Heart left ventricle (tissue), 16 donors: ENCODE results near the gene PCNX4. TPM values are rescaled to one million over a fixed set of nuclear protein-coding genes. Genes with fewer than 3 reads are reported as not detected.
"Not testable (repeated sequence)": the region's sequence is repeated elsewhere in the genome, so short reads cannot be mapped to it uniquely, and the experiment has no call there.

Experiments
- ATAC-seq, 4 donors: fragments of 200-7000 bp; cut with Tn5 transposase; one replicate each; pipeline ENCODE4 v1.9.1; 2020 to 2022; ENCODE audit warnings: moderate library complexity in 4 of 4, mild to moderate bottlenecking in 3 of 4, moderate number of reproducible peaks in 1 of 4
- DNase-seq, 5 donors: peaks; one replicate each; pipeline ENCODE4 v3.0.0-alpha.2; 2020
- H3K27ac ChIP-seq, 12 donors: fragments of 200-600 bp; sonication (generic) in 4 of 12; one replicate each; pipeline versions ENCODE4 v1.5.0 to v1.8.0; 2016 to 2022; ENCODE audit warnings: mild to moderate bottlenecking in 2 of 12
- H3K27me3 ChIP-seq, 9 donors: fragments of 200-600 bp; sonication (generic) in 2 of 9; one replicate each; pipeline versions ENCODE4 v1.5.1 to v1.8.0; 2016 to 2022; ENCODE audit warnings: mild to moderate bottlenecking in 3 of 9
- H3K36me3 ChIP-seq, 9 donors: fragments of 200-600 bp; sonication (generic) in 2 of 9; one replicate each; pipeline versions ENCODE4 v1.5.0 to v1.8.0; 2018 to 2022; ENCODE audit warnings: mild to moderate bottlenecking in 2 of 9
- H3K4me1 ChIP-seq, 12 donors: fragments of 200-600 bp; sonication (generic) in 4 of 12; one replicate each; pipeline versions ENCODE4 v1.5.0 to v1.8.0; 2016 to 2022; ENCODE audit warnings: mild to moderate bottlenecking in 3 of 12
- H3K4me3 ChIP-seq, 12 donors: fragments of 200-600 bp; sonication (generic) in 4 of 12; one replicate each; pipeline versions ENCODE4 v1.5.0 to v1.8.0; 2017 to 2022; ENCODE audit warnings: mild to moderate bottlenecking in 9 of 12, moderate library complexity in 4 of 12
- H3K9me3 ChIP-seq, 12 donors: fragments of 200-600 bp; sonication (generic) in 4 of 12; one replicate each; pipeline versions ENCODE4 v1.5.0 to v1.8.0; 2016 to 2022; ENCODE audit warnings: mild to moderate bottlenecking in 1 of 12
- CTCF ChIP-seq, 12 donors: fragments of 200-600 bp; sonication (generic) in 4 of 12; IDR thresholded peaks; one replicate each; pipeline versions ENCODE4 v1.5.0 to v1.8.0; 2018 to 2022; ENCODE audit warnings: antibody characterized with exemption in 12 of 12, mild to moderate bottlenecking in 5 of 12
- POLR2A ChIP-seq, 2 donors: fragments of 450-650 bp; IDR thresholded peaks; one replicate each; pipeline ENCODE4 v1.6.1; 2017; ENCODE audit warnings: antibody characterized with exemption in 2 of 2, mild to moderate bottlenecking in 2 of 2, moderate library complexity in 2 of 2
- WGBS, 4 donors: extraction: QIAGEN DNeasy Blood & Tissue Kit in 2 of 4; methylation state at CpG; one replicate each; pipeline versions ENCODE4 v1.1.5 to v1.1.7; 2013 to 2018; 5-methylcytosine and 5-hydroxymethylcytosine counted together
- intact Hi-C, 10 donors: fragments of 100-400 bp; cut with DNase I; formaldehyde crosslinking; loops; one replicate each; pipeline versions ENCODE4 v1.11.1 to v1.14.2; 2022
- long read RNA-seq, 3 donors: library from polyadenylated mRNA; unstranded; transcript quantifications; one replicate each; pipeline ENCODE4 v2.0.0, GENCODE V29; 2020 to 2021
- polyA plus RNA-seq, 2 donors: library from polyadenylated mRNA; stranded (reverse); fragments of 200-250 nt; gene quantifications; one replicate each; pipeline ENCODE4 v1.2.3, GENCODE V29; 2013
- total RNA-seq, 9 donors: library from RNA; depleted of rRNA in 2 of 9; stranded (reverse); fragments of >200 nt in 2 of 9; fragmentation: NEBNext Ultra II Directional in 3 of 9; extraction: Animal tissue kit (Norgen Biotek cat#: 25700) in 3 of 9; gene quantifications; one replicate each; pipeline versions ENCODE4 v1.1.0 to v1.2.4, GENCODE V29; 2016 to 2023
- donor health status: ischemic (EF 13 %, LVEDD 7.1; RV severe dilation, severe dysfunction).
- donor health status: healthy with polysubstance abuse.
- donor health status: DM: no; HTN: yes; CAD: no.
- donor health status: DM: no; HTN: no; CAD: no.
- donor health status: ischemic (EF 25% LVEDD 6.9; RV normal size, moderate dysfunction).
- donor health status: ischemic (EF 25% LVEDD 5.7; RV mildly dilated, moderate dysfunction).
- donor health status: healthy.
- donor health status: DM: yes; HTN: yes; CAD: no.
- donor health status: ischemic (EF 35%, LVEDD 5.7; RV mildly dilated, moderate dysfunction).
- donor health status: nonischemic (EF 11% LVEDD 7.7; RV severe dilation, severe dysfunction).
- donor health status: DM: yes; HTN: yes; CAD: no.
- donor health status: PGD.
- donor health status: ischemic (EF 29% LVEDD 5.4; RV normal size, mild dysfunction).
- donor health status: nonischemic (EF 23%, LVEDD 6.1; RV moderate dilation, normal function).

The PCNX4 gene
- total RNA-seq (10 to 100 TPM; 22.1 to 56.2 (median 37.3) TPM), polyA plus RNA-seq (10 to 100 TPM; 19.7 TPM)
- long read RNA-seq, donor 1, full-length matches to known transcripts, result 2 of 8 reads
- long read RNA-seq, donor 1, partial matches to known transcripts, result 2 of 8 reads
- long read RNA-seq, donor 1, other reads (novel, unspliced or antisense), result 4 of 8 reads
- long read RNA-seq, donor 2, full-length matches to known transcripts, result 15 of 35 reads
- long read RNA-seq, donor 2, partial matches to known transcripts, result 15 of 35 reads
- long read RNA-seq, donor 2, other reads (novel, unspliced or antisense), result 5 of 35 reads
- long read RNA-seq, donor 3, full-length matches to known transcripts, result 3 of 13 reads
- long read RNA-seq, donor 3, partial matches to known transcripts, result 4 of 13 reads
- long read RNA-seq, donor 3, other reads (novel, unspliced or antisense), result 6 of 13 reads

GRCh38 chr14:60091550-60092525, at the start of gene PCNX4:
TSS of gene PCNX4 (plus strand) at chr14:60091923. CDS start at chr14:60107639, 15,716 bp downstream.
- TF ChIP-seq CTCF (IDR thresholded peaks at IDR 0.05) (peak in 2 of 12 donors; percentile 7 to 14), POLR2A (IDR thresholded peaks at IDR 0.05) (peak; percentile 32 to 95)
- DNase-seq, result peak; percentile 97 to 98 (median 98)
- Histone ChIP-seq H3K36me3 (no peaks in the 10 kb centered on the region), H3K27me3 (no peaks in the 10 kb centered on the region), H3K27ac (peak within 1 kb of the TSS; percentile 91 to 99 (median 98)), H3K4me1 (peaks cover 0 to 54% (median 31%) of the 10 kb centered on the region in 12 donors), H3K4me3 (peak within 1 kb of the TSS; percentile 50 to 90 (median 74)), H3K9me3 (no peaks in the 10 kb centered on the region)
- ATAC-seq, result peak; percentile 95 to 99 (median 98)
- 0% methylated on average over 40 to 88 of the region's 88 CpGs for WGBS, 4 donors
- intact Hi-C loops, result loop anchor here in 7 of 10 donors (1.0 to 10.0 kb wide), 8 partner anchors 73 to 607 kb away; partner anchors contain the start of genes DHRS7 (in 7 of the 7), PPM1A (in 2 of the 7), JKAMP (in 1 of the 7) and L3HYPDH (in 1 of the 7)

GRCh38 chr14:60047976-60048375, 43.7 kb upstream of the PCNX4 start:
- DNase-seq, H3K4me1 ChIP-seq, intact Hi-C loops, H3K27ac ChIP-seq, H3K27me3 ChIP-seq, ATAC-seq, H3K4me3 ChIP-seq, H3K36me3 ChIP-seq: not testable (repeated sequence)
- peaks cover 0 to 15% (median 0%) of the 10 kb centered on the region in 12 donors for H3K9me3 ChIP-seq
- 42 to 60% (median 56%) methylated on average over 1 of the region's 1 CpG for WGBS, 4 donors

GRCh38 chr14:60051721-60052221, 40.0 kb upstream of the PCNX4 start:
- 53 to 100% (median 59%) methylated on average over 2 to 3 of the region's 3 CpGs for WGBS, 4 donors
- Histone ChIP-seq H3K36me3 (no peaks in the 10 kb centered on the region), H3K27ac (no peak overlapping the region), H3K4me1 (peaks cover 0 to 8% (median 0%) of the 10 kb centered on the region in 12 donors), H3K27me3 (no peaks in the 10 kb centered on the region), H3K4me3 (no peak overlapping the region), H3K9me3 (peaks cover 0 to 4% (median 0%) of the 10 kb centered on the region in 12 donors)
- intact Hi-C loops, result loop anchor here in 1 of 10 donors (10.0 kb wide), 1 partner anchor 87 kb away; no protein-coding TSS in a partner anchor
- ATAC-seq, result no peak
- no peak for TF ChIP-seq CTCF (IDR thresholded peaks at IDR 0.05)
- no peak for TF ChIP-seq POLR2A (IDR thresholded peaks at IDR 0.05)
- DNase-seq, result peak in 1 of 5 donors; percentile 27

- H3K4me3 ChIP-seq, result no peak overlapping the region
- intact Hi-C loops, result loop anchor here in 1 of 10 donors (10.0 kb wide), 1 partner anchor 93 kb away; no protein-coding TSS in a partner anchor
- no peaks in the 10 kb centered on the region for H3K27me3 ChIP-seq
- ATAC-seq (no peak), DNase-seq (no peak)
- H3K9me3 ChIP-seq, result no peaks in the 10 kb centered on the region
- TF ChIP-seq CTCF (IDR thresholded peaks at IDR 0.05) (no peak), POLR2A (IDR thresholded peaks at IDR 0.05) (no peak)
- WGBS, 4 donors, result 69 to 75% (median 74%) methylated on average over 1 of the region's 1 CpG
- no peaks in the 10 kb centered on the region for H3K36me3 ChIP-seq
- no peaks in the 10 kb centered on the region for H3K4me1 ChIP-seq
- H3K27ac ChIP-seq, result no peak overlapping the region
Observed at GRCh38 chr14:60058087-60058486, 33.6 kb upstream of the PCNX4 start.
